Natural killer cell (primary cell): ENCODE measurements around the gene FZD1. TPM values are rescaled to one million over a fixed set of nuclear protein-coding genes. Genes with fewer than 3 reads are reported as not detected.

Experiments used
- ATAC-seq, 3 donors: fragments of 150-1000 bp in 2 of 3; fragments of 200-7000 bp in 1 of 3; cut with Tn5 transposase; 1 replicate in 1 of 3; 2 replicates in 2 of 3; pipeline ENCODE4 v1.10.0; 2021; ENCODE audit warnings: mild to moderate bottlenecking in 2 of 3, moderate library complexity in 2 of 3
- DNase-seq, 2 donors: peaks; one replicate each; pipeline versions ENCODE4 v3.0.0 to v3.0.0-alpha.2; 2013 to 2021; ENCODE audit warnings: mixed read lengths in 1 of 2
- H3K27ac ChIP-seq: one replicate; pipeline ENCODE4 v1.5.1; 2013; ENCODE audit warnings: mild to moderate bottlenecking, low read length
- H3K27me3 ChIP-seq: one replicate; pipeline ENCODE4 v1.6.1; 2013; ENCODE audit warnings: low read length; ENCODE audit not compliant: control insufficient read depth, insufficient read depth
- H3K36me3 ChIP-seq: one replicate; pipeline ENCODE4 v1.6.1; 2013; ENCODE audit warnings: low read length; ENCODE audit not compliant: control insufficient read depth, insufficient read depth
- H3K4me1 ChIP-seq: one replicate; pipeline ENCODE4 v1.6.1; 2013; ENCODE audit warnings: low read length; ENCODE audit not compliant: control insufficient read depth, insufficient read depth
- H3K4me3 ChIP-seq: one replicate; pipeline ENCODE4 v1.5.1; 2013; ENCODE audit warnings: low read length
- H3K9me3 ChIP-seq: one replicate; pipeline ENCODE4 v1.6.1; 2013; ENCODE audit warnings: low read length; ENCODE audit not compliant: control insufficient read depth, insufficient read depth
- H3K27ac Mint-ChIP-seq, 2 donors: one replicate each; pipeline ENCODE4 v1.8.0; 2022; ENCODE audit warnings: mild to moderate bottlenecking in 2 of 2, mixed read lengths in 2 of 2, moderate library complexity in 1 of 2
- H3K27me3 Mint-ChIP-seq, 2 donors: one replicate each; pipeline ENCODE4 v1.8.0; 2022; ENCODE audit warnings: low read depth in 2 of 2, mixed read lengths in 2 of 2
- H3K36me3 Mint-ChIP-seq: one replicate; pipeline ENCODE4 v1.8.0; 2022; ENCODE audit warnings: mixed read lengths
- H3K4me1 Mint-ChIP-seq, 2 donors: one replicate each; pipeline ENCODE4 v1.8.0; 2022; ENCODE audit warnings: mixed read lengths in 2 of 2
- H3K4me3 Mint-ChIP-seq: one replicate; pipeline ENCODE4 v1.8.0; 2022; ENCODE audit warnings: mild to moderate bottlenecking, moderate library complexity, mixed read lengths
- H3K9me3 Mint-ChIP-seq, 2 donors: one replicate each; pipeline ENCODE4 v1.8.0; 2022; ENCODE audit warnings: mixed read lengths in 2 of 2
- CTCF ChIP-seq: fragments of 200-600 bp; IDR thresholded peaks from one replicate; pipeline ENCODE4 v1.8.0; 2022; ENCODE audit warnings: antibody characterized with exemption
- WGBS: methylation state at CpG from one replicate; pipeline ENCODE4 v1.1.7; 2013; ENCODE audit warnings: missing lambda C conversion rate; ENCODE audit not compliant: insufficient coverage; 5-methylcytosine and 5-hydroxymethylcytosine counted together
- intact Hi-C: fragments of 100-400 bp; cut with micrococcal nuclease; formaldehyde crosslinking; loops from one replicate; pipeline ENCODE4 v1.14.2; 2022
- total RNA-seq, 4 donors: library from RNA; stranded (reverse); fragments of 120-200 nt in 1 of 4; gene quantifications; one replicate each; pipeline versions ENCODE4 v1.2.3 to v1.2.4, GENCODE V29; 2013 to 2022

Gene FZD1
- total RNA-seq, 3 donors from 2014 or later (not counting 1 experiment from before 2014, with no cell fraction given) = 0.14 to 0.80 (median 0.65) TPM

GRCh38 chr7:91295576-91295975 is 31.3 kb downstream of the FZD1 start:
- Histone ChIP-seq H3K27ac (no peak overlapping the region), H3K27me3 (no peaks in the 10 kb centered on the region), H3K4me1 (no peaks in the 10 kb centered on the region), H3K4me3 (no peak overlapping the region), H3K9me3 (no peaks in the 10 kb centered on the region), H3K36me3 (no peaks in the 10 kb centered on the region)
- intact Hi-C loops = no loop called here
- TF ChIP-seq CTCF = no peak
- ATAC-seq (no peak), DNase-seq (no peak)
- Mint-ChIP-seq H3K9me3 (no peaks in the 10 kb centered on the region), H3K27ac (no peak overlapping the region), H3K27me3 (no peaks in the 10 kb centered on the region), H3K4me3 (no peak overlapping the region), H3K36me3 (no peaks in the 10 kb centered on the region), H3K4me1 (no peaks in the 10 kb centered on the region)
- WGBS = 95% methylated on average over 2 of the region's 3 CpGs

DNA sequence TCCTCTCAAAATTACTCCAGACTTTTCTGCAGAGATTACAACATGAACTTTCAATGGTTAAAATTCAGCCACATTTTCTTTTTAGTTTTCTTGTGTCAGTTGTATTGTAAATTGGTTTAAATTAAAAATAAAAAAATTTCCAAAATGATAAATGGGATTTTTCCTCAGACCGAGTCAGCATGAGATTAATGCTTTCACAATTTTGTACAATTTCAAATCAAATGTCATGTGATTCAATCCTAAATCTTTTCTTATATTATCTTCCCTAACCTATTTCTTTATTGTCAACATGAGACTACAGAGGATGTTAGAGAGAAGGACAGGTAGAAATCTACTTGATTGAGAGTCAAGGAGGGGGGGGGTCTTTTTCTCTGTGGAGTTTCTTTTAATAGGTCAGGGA is 33.7 kb downstream of the FZD1 start:
- Histone ChIP-seq H3K27ac (no peak overlapping the region), H3K27me3 (no peaks in the 10 kb centered on the region), H3K4me3 (no peak overlapping the region), H3K4me1 (no peaks in the 10 kb centered on the region), H3K9me3 (no peaks in the 10 kb centered on the region), H3K36me3 (no peaks in the 10 kb centered on the region)
- H3K4me1 Mint-ChIP-seq = no peaks in the 10 kb centered on the region
- intact Hi-C loops = no loop called here
- no peaks in the 10 kb centered on the region for H3K27me3 Mint-ChIP-seq
- DNase-seq (no peak), ATAC-seq (no peak)
- no peak overlapping the region for H3K27ac Mint-ChIP-seq
- WGBS = 100% methylated on average over 1 of the region's 1 CpG
- H3K4me3 Mint-ChIP-seq = no peak overlapping the region
- H3K9me3 Mint-ChIP-seq = no peaks in the 10 kb centered on the region
- H3K36me3 Mint-ChIP-seq = no peaks in the 10 kb centered on the region
- no peak for TF ChIP-seq CTCF

DNA sequence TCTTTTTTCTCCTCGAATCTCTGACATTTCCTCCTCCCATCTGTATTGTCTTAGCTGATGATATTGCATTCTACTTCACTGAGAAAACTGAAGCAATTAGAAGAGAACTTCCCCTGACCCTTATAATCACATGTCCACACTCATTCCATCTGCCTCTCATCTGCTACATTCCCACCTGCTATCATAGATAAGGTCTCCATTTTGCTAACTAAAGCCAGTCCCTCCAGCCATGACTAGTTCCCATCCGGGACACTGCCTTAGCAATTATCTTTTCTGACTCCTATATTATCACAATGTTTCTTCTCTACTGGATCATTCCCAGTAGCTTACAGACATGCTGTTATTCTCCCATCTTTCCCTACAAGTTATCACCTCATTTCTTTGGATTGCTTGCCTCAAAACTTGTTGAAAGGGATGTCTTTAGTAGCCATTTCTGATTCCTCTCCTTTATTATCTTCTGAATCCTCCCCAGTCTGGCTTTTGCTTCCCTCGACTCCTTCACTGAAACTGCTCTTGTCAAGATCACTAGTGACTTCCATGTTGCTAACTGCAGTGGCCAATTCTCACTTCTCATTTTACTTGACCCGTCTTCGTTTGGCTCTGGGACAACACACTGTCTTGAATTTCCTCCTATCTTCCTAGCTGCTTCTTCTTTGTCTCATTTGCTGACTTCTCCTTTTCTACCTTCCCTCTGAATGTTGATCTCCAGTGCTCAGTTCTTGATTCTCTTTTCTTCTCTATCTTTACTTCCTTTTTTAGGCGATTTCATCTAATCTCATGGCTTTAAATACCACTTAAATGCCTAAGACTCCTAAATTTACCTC is 35.9 kb downstream of the FZD1 start:
- no peaks in the 10 kb centered on the region for H3K27me3 ChIP-seq
- Mint-ChIP-seq H3K4me3 (no peak overlapping the region), H3K36me3 (no peaks in the 10 kb centered on the region), H3K4me1 (no peaks in the 10 kb centered on the region), H3K9me3 (no peaks in the 10 kb centered on the region), H3K27ac (no peak overlapping the region), H3K27me3 (no peaks in the 10 kb centered on the region)
- TF ChIP-seq CTCF = no peak
- no peak overlapping the region for H3K27ac ChIP-seq
- 51% methylated on average over 6 of the region's 6 CpGs for WGBS
- intact Hi-C loops = no loop called here
- DNase-seq = no peak
- H3K36me3 ChIP-seq = no peaks in the 10 kb centered on the region
- no peak overlapping the region for H3K4me3 ChIP-seq
- peak in 1 of 3 donors; percentile 25 for ATAC-seq
- H3K4me1 ChIP-seq = no peaks in the 10 kb centered on the region
- H3K9me3 ChIP-seq = no peaks in the 10 kb centered on the region

- Mint-ChIP-seq H3K36me3 (no peaks in the 10 kb centered on the region), H3K27me3 (no peaks in the 10 kb centered on the region), H3K4me1 (no peaks in the 10 kb centered on the region), H3K4me3 (no peak overlapping the region), H3K27ac (no peak overlapping the region), H3K9me3 (peaks cover 0 to 3% of the 10 kb centered on the region in 2 donors)
- no peak for DNase-seq
- Histone ChIP-seq H3K9me3 (no peaks in the 10 kb centered on the region), H3K27ac (no peak overlapping the region), H3K36me3 (no peaks in the 10 kb centered on the region), H3K4me3 (no peak overlapping the region), H3K4me1 (no peaks in the 10 kb centered on the region), H3K27me3 (no peaks in the 10 kb centered on the region)
- intact Hi-C loops = no loop called here
- WGBS = 11% methylated on average over 2 of the region's 2 CpGs
- TF ChIP-seq CTCF = no peak
- ATAC-seq = no peak
Observed at GRCh38 chr7:91302794-91303193, 38.6 kb downstream of the FZD1 start.
